ENCODE data around the gene ERG.

Gene ERG

GRCh38 chr21:38356883-38357625 is 141.2 kb downstream of the ERG start:
- Histone ChIP-seq H3K4me3 (replicated peaks; ENCODE audit: insufficient read depth, low read length) (no peak overlapping the region), H3K27ac (replicated peaks) (peak overlapping the region; percentile 66), H3K27me3 (ENCODE audit: insufficient read depth, poor library complexity, severe bottlenecking) (no peaks in the 10 kb centered on the region)
- DNase-seq (ENCODE audit: low read depth in 1 of 2, low spot score in 1 of 2) = no peak
- no peak for TF ChIP-seq POLR2AphosphoS5 (IDR thresholded peaks at IDR 0.05; ENCODE audit: low read depth)
- TF ChIP-seq GABPA (IDR thresholded peaks at IDR 0.05; ENCODE audit: low read depth) = no peak
- TF ChIP-seq SPI1 (IDR thresholded peaks at IDR 0.05; ENCODE audit: borderline replicate concordance, low read depth) = no peak
- no peak for TF ChIP-seq REST (IDR thresholded peaks at IDR 0.05; ENCODE audit: insufficient replicate concordance, low read depth)
- no peak for TF ChIP-seq CTCF (IDR thresholded peaks at IDR 0.05; ENCODE audit: insufficient read depth, low read length)

GRCh38 chr21:38355992-38356781 is 142.1 kb downstream of the ERG start:
- H3K27ac ChIP-seq (replicated peaks) = peak overlapping the region; percentile 66
- no peak overlapping the region for H3K4me3 ChIP-seq (replicated peaks; ENCODE audit: insufficient read depth, low read length)
- peak; percentile 57 to 86 for DNase-seq (ENCODE audit: low read depth in 1 of 2, low spot score in 1 of 2)
- H3K27me3 ChIP-seq (ENCODE audit: insufficient read depth, poor library complexity, severe bottlenecking) = no peaks in the 10 kb centered on the region
- no peak for TF ChIP-seq REST (IDR thresholded peaks at IDR 0.05; ENCODE audit: insufficient replicate concordance, low read depth)
- TF ChIP-seq GABPA (IDR thresholded peaks at IDR 0.05; ENCODE audit: low read depth) = no peak
- peak; percentile 33; the same call in 1 of the 2 replicates for TF ChIP-seq SPI1 (IDR thresholded peaks at IDR 0.05; ENCODE audit: borderline replicate concordance, low read depth)
- TF ChIP-seq POLR2AphosphoS5 (IDR thresholded peaks at IDR 0.05; ENCODE audit: low read depth) = no peak
- TF ChIP-seq CTCF (IDR thresholded peaks at IDR 0.05; ENCODE audit: insufficient read depth, low read length) = peak; percentile 93

GRCh38 chr21:38355353-38355752 is 142.9 kb downstream of the ERG start:
- DNase-seq (ENCODE audit: low read depth in 1 of 2, low spot score in 1 of 2) = no peak
- Histone ChIP-seq H3K27ac (replicated peaks) (peak overlapping the region; percentile 66), H3K4me3 (replicated peaks; ENCODE audit: insufficient read depth, low read length) (no peak overlapping the region), H3K27me3 (ENCODE audit: insufficient read depth, poor library complexity, severe bottlenecking) (no peaks in the 10 kb centered on the region)
- TF ChIP-seq CTCF (IDR thresholded peaks at IDR 0.05; ENCODE audit: insufficient read depth, low read length) = no peak
- no peak for TF ChIP-seq POLR2AphosphoS5 (IDR thresholded peaks at IDR 0.05; ENCODE audit: low read depth)
- no peak for TF ChIP-seq GABPA (IDR thresholded peaks at IDR 0.05; ENCODE audit: low read depth)
- TF ChIP-seq REST (IDR thresholded peaks at IDR 0.05; ENCODE audit: insufficient replicate concordance, low read depth) = no peak
- no peak for TF ChIP-seq SPI1 (IDR thresholded peaks at IDR 0.05; ENCODE audit: borderline replicate concordance, low read depth)

All from HL-60 (cell line).